NCI-H146 treated with DMSO at 0.1 percent for 48 hours (cell line): ENCODE measurements around the gene RANBP3.
"Not testable (repeated sequence)": the region's sequence is repeated elsewhere in the genome, so short reads cannot be mapped to it uniquely, and the experiment has no call there.

ENCODE experiments used
- DNase-seq: peaks from one replicate; lab custom pipeline; 2025; ENCODE audit not compliant: unreplicated experiment; lab: John Stamatoyannopoulos, UW

The RANBP3 gene

DNA sequence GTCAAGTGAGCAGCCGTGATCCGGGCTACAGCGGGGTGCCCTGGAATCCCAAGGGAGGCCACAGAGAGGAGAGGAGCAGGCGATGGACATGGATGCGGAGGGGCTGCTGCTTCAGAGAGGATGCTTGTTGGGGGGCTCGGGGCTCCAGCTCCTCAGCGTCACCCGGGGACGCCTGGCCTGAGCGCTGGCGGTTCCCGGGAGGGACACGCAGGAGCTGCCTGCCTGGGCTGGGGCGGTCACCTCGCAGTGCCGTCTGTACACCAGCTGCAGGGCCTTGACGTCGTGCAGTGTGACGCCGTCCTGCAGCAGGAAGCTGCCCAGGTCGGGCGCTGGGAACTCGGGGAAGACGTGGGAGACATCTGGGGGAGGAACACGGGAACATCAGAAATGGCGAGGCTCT lies 29.9 kb upstream of the RANBP3 start:
- DNase-seq: no peak

- no peak for DNase-seq
These were observed 29.0 kb upstream of the RANBP3 start for GRCh38 chr19:6006896-6007295.

DNA sequence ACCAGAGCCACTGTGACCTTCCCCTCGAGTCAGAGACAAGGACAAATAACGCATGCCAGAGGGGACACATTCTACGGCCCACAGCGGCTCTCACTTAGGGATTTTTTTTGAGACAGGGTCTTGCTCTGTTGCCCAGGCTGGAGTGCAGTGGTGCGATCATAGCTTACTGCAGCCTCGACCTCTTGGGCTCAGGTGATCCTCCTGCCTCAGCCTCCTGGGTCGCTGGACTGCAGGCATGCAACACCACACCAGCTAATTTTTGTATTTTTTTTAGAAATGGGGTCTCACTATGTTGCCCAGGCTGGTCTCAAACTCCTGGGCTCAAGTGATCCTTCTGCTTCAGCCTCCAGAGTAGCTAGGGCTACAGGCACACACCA lies 28.1 kb upstream of the RANBP3 start:
- DNase-seq: not testable (repeated sequence)

DNA sequence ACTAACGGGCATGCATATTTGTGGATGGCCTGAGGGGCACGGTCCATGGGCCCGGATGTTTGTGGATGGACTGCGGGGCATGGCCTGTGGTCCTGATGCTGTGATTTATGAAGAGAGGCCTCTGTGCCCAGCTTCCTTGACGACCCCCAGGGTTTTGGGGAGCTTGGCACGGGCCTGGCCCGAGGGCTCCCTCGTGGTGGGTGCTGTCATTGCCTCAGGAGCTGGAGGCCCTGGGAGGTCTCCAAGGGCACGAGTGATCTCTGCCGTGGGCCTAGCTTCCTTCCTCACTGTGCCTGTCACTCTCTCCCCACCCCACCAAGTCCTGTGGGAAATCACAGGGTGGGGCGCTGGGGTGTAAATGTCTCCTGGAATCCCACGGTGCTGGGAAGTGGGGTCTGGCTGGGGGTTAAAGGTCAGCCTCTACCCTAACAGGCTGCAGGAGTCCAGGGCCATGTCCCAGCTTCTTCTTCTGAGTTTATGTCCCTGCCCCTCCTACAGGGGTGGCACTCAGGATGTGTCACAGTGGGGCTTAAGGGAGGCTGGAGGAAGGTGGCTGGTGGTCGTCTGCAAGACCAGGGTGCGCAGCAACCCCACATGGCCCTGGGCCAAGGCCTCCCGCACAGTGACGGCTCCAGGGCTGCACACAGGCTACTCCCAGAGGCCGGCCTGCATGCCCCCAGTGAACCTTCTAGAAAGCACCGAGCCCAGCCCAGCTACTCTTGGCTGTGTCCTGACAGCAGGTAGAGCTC lies 27.6 kb upstream of the RANBP3 start:
- DNase-seq: no peak

DNA sequence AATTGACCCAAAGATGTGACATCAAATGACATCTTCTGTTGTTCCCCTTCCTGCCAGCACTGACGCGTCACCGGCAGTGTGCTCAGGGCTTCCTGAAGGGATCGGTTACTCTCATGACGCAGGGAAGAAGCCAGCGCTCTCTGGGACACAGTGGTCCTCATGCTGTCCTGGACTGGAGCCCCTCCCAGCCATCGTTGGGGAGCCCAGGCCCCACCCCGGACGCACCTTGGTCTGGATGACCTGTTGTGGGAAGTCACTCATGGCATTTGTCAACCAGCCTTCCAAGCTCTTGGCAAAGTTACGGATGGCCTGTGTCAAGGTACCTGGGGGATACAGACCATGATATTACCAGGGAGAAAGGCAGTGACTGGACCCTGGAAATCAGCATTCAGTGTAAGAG lies 26.0 kb upstream of the RANBP3 start:
- no peak for DNase-seq

DNA sequence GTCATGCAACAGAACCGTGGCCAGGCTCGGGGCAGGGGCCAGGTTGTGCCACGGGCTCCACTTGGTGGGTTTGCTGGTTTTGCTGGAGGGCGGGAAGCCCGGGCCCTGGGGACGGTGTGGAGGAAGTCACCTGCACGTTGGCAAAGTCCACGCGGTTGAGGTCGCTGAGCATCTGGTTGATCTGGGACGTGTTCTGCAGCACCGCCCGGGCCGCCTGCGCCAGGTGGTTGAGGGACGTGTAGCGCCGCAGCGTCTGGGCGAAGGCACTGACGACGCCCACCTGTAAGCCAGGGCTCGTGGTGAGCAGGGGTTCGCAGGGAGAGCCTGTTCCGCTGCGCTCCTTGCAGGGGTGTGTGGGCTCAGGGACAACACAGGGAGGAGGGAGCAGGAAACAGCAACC lies 24.7 kb upstream of the RANBP3 start:
- no peak for DNase-seq

DNA sequence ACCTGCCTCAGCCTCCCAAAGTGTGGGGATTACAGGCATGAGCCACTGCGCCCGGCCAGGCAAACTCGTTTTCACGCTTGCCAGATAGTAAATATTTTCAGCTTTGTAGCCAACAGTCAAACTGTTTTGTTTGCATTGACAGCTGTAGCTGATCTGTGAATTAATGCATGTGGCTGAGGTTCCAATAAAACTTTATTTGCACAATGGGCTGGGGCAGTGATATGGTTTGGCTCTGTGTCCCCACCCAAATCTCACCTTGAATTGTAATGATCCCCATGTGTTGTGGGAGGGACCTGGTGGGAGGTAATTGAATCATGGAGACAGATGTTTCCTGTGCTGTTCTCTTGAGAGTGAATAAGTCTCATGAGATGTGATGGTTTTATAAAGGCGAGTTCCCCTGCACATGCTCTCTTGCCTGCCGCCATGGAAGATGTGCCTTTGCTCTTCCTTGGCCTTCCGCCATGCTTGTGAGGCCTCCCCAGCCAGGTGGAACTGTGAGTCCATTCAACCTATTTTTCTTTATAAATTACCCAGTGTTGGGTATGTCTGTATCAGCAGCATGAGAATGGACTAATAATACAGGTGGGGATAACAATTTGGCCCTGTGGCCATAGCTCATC lies 22.4 kb upstream of the RANBP3 start:
- DNase-seq: no peak

- DNase-seq: no peak
These were observed 21.8 kb upstream of the RANBP3 start for GRCh38 chr19:5999693-6000092.

DNA sequence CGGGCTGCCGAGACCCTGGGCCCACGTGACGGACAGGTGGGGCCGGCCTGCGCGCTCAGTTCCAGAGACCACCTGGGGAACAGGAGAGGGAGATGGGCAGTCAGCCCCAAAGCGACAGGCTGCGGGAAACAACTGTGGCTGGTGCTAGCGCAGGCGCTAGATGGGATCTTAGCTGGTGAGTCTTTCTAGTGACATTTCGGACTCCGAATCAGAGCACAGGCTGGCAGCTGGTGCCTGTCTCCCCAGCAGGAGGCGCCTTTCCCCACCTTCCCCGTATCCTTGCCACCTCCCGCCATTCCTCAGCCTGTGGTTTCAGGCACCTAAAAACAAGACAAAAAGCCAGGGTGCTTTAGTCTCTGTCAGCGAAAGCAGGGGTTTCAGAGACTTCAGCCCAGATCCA lies 19.4 kb upstream of the RANBP3 start:
- no peak for DNase-seq

- DNase-seq: no peak
These were observed 18.8 kb upstream of the RANBP3 start for GRCh38 chr19:5996623-5997320.

- DNase-seq: no peak
These were observed 18.2 kb upstream of the RANBP3 start for GRCh38 chr19:5996102-5996501.

- no peak for DNase-seq
These were observed 17.7 kb upstream of the RANBP3 start for GRCh38 chr19:5995606-5996005.

- no peak for DNase-seq
These were observed 16.6 kb upstream of the RANBP3 start for GRCh38 chr19:5994405-5995165.

DNA sequence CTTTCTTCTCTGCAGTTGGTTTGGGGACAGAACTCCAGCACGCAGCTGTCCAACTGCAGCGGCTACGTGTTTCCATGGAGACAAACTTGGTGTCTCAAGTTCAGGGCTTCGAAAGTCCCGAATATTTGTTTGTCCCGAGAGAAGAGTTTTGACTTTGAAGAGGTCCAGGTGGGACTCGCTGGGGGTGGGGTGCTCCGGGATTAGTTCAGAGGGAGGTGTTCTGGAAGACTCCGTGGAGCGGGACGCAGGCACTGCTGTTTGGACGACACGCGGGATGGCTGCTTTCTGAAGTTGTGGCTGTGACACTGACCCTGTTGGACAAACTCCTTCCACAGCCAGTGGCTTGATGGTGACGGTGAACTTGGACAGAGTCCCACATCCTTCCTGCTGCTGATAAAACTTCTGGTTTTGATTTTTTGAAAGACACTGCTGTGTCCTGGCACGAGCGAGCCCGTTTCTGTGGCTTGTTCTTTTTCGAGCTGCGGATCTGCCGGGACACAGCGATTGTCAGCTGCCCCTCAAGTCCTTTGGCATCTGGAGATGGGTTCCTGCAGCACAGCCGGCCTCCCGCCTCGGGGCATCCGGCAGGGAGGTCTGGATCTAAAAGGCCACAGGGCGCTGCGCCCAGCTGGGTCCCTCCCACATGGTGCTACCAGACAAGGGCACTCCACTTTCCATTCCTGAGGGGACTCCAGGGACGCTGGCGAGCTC lies 15.9 kb upstream of the RANBP3 start:
- DNase-seq: no peak

GRCh38 chr19:5993201-5993600 lies 15.3 kb upstream of the RANBP3 start:
- no peak for DNase-seq

GRCh38 chr19:5992756-5993155 lies 14.8 kb upstream of the RANBP3 start:
- no peak for DNase-seq

DNA sequence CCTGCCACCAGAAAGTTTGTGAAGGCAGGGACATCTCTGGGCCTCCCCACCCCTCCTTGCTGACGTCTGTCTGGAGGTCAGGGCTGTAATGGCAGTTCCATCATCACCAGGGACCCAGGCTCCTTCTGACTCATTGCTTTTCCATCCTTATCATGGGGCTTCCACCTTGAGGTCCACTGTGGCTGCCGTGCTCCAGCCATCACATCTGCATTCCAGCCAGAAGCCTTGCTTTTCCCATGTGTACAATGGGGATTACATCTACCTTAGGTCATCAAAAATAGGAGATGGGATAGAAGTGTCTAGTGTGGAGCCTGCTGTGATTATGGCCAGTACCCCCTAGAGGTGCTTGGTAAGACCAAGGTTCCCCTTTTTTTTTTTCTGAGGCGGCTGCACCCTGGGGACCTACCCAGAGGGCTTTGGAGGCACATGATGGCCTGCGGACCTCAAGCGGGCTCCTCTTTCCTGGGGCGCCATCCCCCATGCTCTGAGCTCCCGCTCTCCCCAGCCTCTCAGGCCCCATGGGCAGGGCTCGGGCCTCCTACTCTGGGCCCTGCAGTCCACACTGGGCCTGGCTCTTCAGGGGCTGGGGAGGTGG lies 13.4 kb upstream of the RANBP3 start:
- no peak for DNase-seq

DNA sequence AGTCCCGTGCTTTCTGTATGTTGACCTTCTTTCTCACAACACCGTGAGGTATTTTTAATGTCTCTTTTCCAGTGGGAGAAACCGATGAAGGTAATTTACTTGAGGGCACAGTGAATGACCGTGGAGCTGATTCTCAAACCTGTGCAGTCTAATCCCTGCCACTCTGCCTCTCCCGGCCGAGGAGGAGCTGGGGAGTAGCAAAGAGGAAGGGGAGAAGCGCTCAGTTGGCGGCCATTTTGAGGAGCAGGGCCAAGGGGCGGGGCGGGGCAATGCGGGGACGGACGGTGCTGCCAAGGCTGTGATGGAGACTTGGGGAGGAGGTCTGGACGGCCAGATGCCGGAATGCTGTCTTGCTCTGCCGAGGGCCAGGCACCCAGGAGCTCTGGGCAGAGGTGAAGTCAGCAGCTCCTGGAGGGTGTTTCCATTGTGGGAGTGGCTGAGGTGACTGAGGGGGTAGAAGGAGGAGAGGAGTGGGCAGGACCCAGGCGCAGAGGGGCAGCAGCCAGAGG lies 12.4 kb upstream of the RANBP3 start:
- DNase-seq: peak; percentile 4

DNA sequence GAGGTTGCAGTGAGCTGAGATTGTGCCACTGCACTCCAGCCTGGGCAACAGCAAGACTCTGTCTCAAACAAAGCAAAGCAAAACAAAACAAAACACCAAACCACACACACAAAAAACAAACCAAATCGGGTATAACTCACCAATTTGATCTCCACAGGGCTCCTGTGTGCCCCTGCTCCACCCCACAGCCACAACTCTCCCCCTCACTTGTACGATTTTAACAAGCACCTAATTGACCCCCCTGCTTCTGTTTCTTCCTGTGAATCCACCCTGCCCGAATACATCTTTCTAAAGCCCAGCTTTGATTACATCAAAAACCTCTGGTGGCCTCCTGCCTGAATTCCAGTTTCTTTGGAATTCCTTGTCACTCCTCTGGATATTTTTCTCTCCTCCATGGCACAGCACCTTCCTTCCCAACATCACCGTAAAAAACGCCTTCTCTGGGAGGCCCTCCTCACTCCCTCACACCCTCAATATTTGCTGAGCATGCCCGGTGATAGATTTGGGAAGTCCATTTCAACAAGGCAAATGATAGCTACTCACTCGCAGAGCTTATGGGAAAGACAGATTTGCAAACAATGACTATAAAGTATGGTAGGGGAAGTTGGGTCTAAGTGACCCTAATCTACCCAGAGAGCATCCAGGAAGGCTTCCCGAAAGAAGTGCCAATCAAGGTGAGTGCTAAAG lies 11.6 kb upstream of the RANBP3 start:
- DNase-seq: no peak
